ENCODE measurements around the gene USP20. TPM values are rescaled to one million over a fixed set of nuclear protein-coding genes. Genes with fewer than 3 reads are reported as not detected.

USP20 gene
- total RNA-seq, 1 donor from 2014 or later = 41.2 TPM

GRCh38 chr9:129897263-129897662 is 62.0 kb downstream of the USP20 start:
- no peak overlapping the region for H3K27ac Mint-ChIP-seq
- no peak overlapping the region for H3K4me3 Mint-ChIP-seq (ENCODE audit: low read depth)
- no peak for TF ChIP-seq CTCF (IDR thresholded peaks at IDR 0.05; ENCODE audit: unreplicated experiment)
- no peaks in the 10 kb centered on the region for H3K9me3 Mint-ChIP-seq (ENCODE audit: low read depth)
- H3K4me1 Mint-ChIP-seq (ENCODE audit: low read depth) = no peaks in the 10 kb centered on the region
- DNase-seq (ENCODE audit: low spot score, unreplicated experiment) = no peak
- no peaks in the 10 kb centered on the region for H3K27me3 Mint-ChIP-seq
- H3K36me3 Mint-ChIP-seq (ENCODE audit: insufficient read depth) = peaks cover 29% of the 10 kb centered on the region

- TF ChIP-seq CTCF (IDR thresholded peaks at IDR 0.05; ENCODE audit: unreplicated experiment) = no peak
- Mint-ChIP-seq H3K36me3 (ENCODE audit: insufficient read depth) (peaks cover 31% of the 10 kb centered on the region), H3K27me3 (no peaks in the 10 kb centered on the region), H3K9me3 (ENCODE audit: low read depth) (no peaks in the 10 kb centered on the region), H3K27ac (no peak overlapping the region), H3K4me3 (ENCODE audit: low read depth) (no peak overlapping the region), H3K4me1 (ENCODE audit: low read depth) (no peaks in the 10 kb centered on the region)
- DNase-seq (ENCODE audit: low spot score, unreplicated experiment) = no peak
Measured at GRCh38 chr9:129898185-129898584, 62.9 kb downstream of the USP20 start.

- Mint-ChIP-seq H3K36me3 (ENCODE audit: insufficient read depth) (peaks cover 26% of the 10 kb centered on the region), H3K4me1 (ENCODE audit: low read depth) (no peaks in the 10 kb centered on the region), H3K9me3 (ENCODE audit: low read depth) (no peaks in the 10 kb centered on the region), H3K27me3 (no peaks in the 10 kb centered on the region), H3K4me3 (ENCODE audit: low read depth) (no peak overlapping the region), H3K27ac (no peak overlapping the region)
- no peak for DNase-seq (ENCODE audit: low spot score, unreplicated experiment)
- no peak for TF ChIP-seq CTCF (IDR thresholded peaks at IDR 0.05; ENCODE audit: unreplicated experiment)
Measured at GRCh38 chr9:129899620-129900019, 64.4 kb downstream of the USP20 start.

- Mint-ChIP-seq H3K4me1 (ENCODE audit: low read depth) (no peaks in the 10 kb centered on the region), H3K36me3 (ENCODE audit: insufficient read depth) (peaks cover 24% of the 10 kb centered on the region), H3K27me3 (no peaks in the 10 kb centered on the region), H3K27ac (no peak overlapping the region), H3K9me3 (ENCODE audit: low read depth) (no peaks in the 10 kb centered on the region), H3K4me3 (ENCODE audit: low read depth) (no peak overlapping the region)
- DNase-seq (ENCODE audit: low spot score, unreplicated experiment) = no peak
- no peak for TF ChIP-seq CTCF (IDR thresholded peaks at IDR 0.05; ENCODE audit: unreplicated experiment)
Measured at GRCh38 chr9:129900263-129901027, 65.2 kb downstream of the USP20 start.

GRCh38 chr9:129901993-129902739 is 66.9 kb downstream of the USP20 start:
- no peak for DNase-seq (ENCODE audit: low spot score, unreplicated experiment)
- Mint-ChIP-seq H3K27ac (no peak overlapping the region), H3K36me3 (ENCODE audit: insufficient read depth) (peaks cover 26% of the 10 kb centered on the region), H3K4me3 (ENCODE audit: low read depth) (no peak overlapping the region), H3K4me1 (ENCODE audit: low read depth) (no peaks in the 10 kb centered on the region), H3K9me3 (ENCODE audit: low read depth) (no peaks in the 10 kb centered on the region), H3K27me3 (no peaks in the 10 kb centered on the region)
- TF ChIP-seq CTCF (IDR thresholded peaks at IDR 0.05; ENCODE audit: unreplicated experiment) = no peak

All from progenitor cell of endocrine pancreas (in vitro differentiated cells).